Measurements from ENCODE around the gene LRPAP1.

GRCh38 chr4:3497523-3498389, 34.5 kb downstream of the LRPAP1 start:
- TF ChIP-seq POLR2A (IDR thresholded peaks at IDR 0.05) = no peak
- TF ChIP-seq, protein P1, sequence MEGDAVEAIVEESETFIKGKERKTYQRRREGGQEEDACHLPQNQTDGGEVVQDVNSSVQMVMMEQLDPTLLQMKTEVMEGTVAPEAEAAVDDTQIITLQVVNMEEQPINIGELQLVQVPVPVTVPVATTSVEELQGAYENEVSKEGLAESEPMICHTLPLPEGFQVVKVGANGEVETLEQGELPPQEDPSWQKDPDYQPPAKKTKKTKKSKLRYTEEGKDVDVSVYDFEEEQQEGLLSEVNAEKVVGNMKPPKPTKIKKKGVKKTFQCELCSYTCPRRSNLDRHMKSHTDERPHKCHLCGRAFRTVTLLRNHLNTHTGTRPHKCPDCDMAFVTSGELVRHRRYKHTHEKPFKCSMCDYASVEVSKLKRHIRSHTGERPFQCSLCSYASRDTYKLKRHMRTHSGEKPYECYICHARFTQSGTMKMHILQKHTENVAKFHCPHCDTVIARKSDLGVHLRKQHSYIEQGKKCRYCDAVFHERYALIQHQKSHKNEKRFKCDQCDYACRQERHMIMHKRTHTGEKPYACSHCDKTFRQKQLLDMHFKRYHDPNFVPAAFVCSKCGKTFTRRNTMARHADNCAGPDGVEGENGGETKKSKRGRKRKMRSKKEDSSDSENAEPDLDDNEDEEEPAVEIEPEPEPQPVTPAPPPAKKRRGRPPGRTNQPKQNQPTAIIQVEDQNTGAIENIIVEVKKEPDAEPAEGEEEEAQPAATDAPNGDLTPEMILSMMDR (IDR thresholded peaks at IDR 0.05) = no peak

Measured in uterus (tissue), 2 donors.